ENCODE measurements around the gene GRM1.

GRCh38 chr6:146240322-146240721, 211.5 kb downstream of the GRM1 start:
- TF ChIP-seq POLR2A (IDR thresholded peaks at IDR 0.05; ENCODE audit: low read depth, low read length), result no peak
- no peak for TF ChIP-seq JUN (IDR thresholded peaks at IDR 0.05; ENCODE audit: borderline replicate concordance, insufficient read depth, insufficient read length, low read depth)
- TF ChIP-seq CTCF (IDR thresholded peaks at IDR 0.05; ENCODE audit: extremely low read depth in 1 of 2, insufficient read depth in 1 of 2, low read depth in 1 of 2, low read length in 2 of 2), result no peak

All from endothelial cell of umbilical vein (primary cell).